ENCODE data around the gene NCSTN.

Gene NCSTN

DNA sequence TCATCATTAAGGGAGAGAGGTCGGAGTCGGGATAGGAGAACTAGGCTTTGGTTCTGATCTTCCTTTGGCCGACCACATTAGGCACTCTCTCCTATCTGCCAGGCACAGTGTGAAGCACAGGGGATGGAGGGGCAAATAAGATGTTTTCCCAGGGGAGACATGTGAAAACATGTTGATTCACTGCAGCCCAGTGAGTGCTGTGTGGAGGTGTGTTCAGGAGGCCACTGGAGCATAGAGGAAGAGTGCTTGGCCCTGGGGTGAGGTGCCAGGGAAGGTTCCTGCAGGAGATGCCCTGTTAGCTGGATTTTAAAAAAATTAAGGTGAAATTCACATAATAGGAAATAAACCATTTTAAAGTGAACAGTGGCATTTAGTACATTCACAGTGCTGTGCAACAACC lies 60.9 kb downstream of the NCSTN start:
- H3K27me3 ChIP-seq (ENCODE audit: insufficient read depth, insufficient read length) = no peaks in the 10 kb centered on the region
- no peak for DNase-seq (ENCODE audit: low read depth, low spot score)
- TF ChIP-seq ZNF274 (IDR thresholded peaks at IDR 0.05; ENCODE audit: low read depth, low read length) = no peak
- no peak overlapping the region for H3K9ac ChIP-seq (ENCODE audit: insufficient read length, low read depth)
- no peaks in the 10 kb centered on the region for H3K9me3 ChIP-seq (ENCODE audit: insufficient read depth, low read length)
- peaks cover 42% of the 10 kb centered on the region for H3K36me3 ChIP-seq (ENCODE audit: insufficient read depth, insufficient read length, low read length)
- peaks cover 44% of the 10 kb centered on the region for H3K4me1 ChIP-seq (ENCODE audit: insufficient read depth, insufficient read length)
- no peak overlapping the region for H3K4me3 ChIP-seq (ENCODE audit: insufficient read length, low read depth)

DNA sequence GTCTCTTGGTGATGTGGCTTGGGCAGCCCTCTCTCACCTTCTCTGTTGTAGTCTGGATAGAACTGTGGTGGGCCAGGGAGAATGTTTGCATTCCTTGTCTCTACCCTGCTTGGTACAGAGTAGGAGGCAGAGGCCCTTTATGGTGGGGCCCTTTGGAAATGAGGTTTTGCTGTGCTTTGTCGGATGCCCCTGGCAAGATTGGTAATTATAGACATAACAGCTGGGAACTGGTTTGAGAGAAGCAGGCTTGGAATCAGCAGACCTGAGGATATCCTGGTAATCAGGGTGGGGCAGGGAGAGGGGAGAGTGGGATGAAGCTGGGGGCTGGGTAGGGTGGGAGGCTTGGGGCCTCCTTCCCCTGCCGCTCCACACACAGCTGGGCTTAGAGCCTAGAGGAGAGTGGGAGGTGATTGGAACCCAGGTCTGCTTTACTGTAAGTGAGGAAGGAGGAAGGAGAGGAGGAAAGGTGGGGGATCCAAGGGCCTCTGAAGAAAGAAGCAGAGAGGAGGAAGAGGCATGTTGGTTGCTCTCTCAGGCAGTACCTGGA lies 62.2 kb downstream of the NCSTN start:
- peaks cover 54% of the 10 kb centered on the region for H3K4me1 ChIP-seq (ENCODE audit: insufficient read depth, insufficient read length)
- TF ChIP-seq SUZ12 (IDR thresholded peaks at IDR 0.05; ENCODE audit: extremely low read depth, insufficient read depth, insufficient read length) (no peak), ZNF274 (IDR thresholded peaks at IDR 0.05; ENCODE audit: low read depth, low read length) (no peak), YY1 (IDR thresholded peaks at IDR 0.05; ENCODE audit: insufficient read depth, insufficient read length) (no peak)
- no peaks in the 10 kb centered on the region for H3K27me3 ChIP-seq (ENCODE audit: insufficient read depth, insufficient read length)
- H3K4me3 ChIP-seq (ENCODE audit: insufficient read length, low read depth) = no peak overlapping the region
- H3K36me3 ChIP-seq (ENCODE audit: insufficient read depth, insufficient read length, low read length) = peaks cover 55% of the 10 kb centered on the region
- no peak for DNase-seq (ENCODE audit: low read depth, low spot score)
- H3K9ac ChIP-seq (ENCODE audit: insufficient read length, low read depth) = no peak overlapping the region
- H3K9me3 ChIP-seq (ENCODE audit: insufficient read depth, low read length) = no peaks in the 10 kb centered on the region

DNA sequence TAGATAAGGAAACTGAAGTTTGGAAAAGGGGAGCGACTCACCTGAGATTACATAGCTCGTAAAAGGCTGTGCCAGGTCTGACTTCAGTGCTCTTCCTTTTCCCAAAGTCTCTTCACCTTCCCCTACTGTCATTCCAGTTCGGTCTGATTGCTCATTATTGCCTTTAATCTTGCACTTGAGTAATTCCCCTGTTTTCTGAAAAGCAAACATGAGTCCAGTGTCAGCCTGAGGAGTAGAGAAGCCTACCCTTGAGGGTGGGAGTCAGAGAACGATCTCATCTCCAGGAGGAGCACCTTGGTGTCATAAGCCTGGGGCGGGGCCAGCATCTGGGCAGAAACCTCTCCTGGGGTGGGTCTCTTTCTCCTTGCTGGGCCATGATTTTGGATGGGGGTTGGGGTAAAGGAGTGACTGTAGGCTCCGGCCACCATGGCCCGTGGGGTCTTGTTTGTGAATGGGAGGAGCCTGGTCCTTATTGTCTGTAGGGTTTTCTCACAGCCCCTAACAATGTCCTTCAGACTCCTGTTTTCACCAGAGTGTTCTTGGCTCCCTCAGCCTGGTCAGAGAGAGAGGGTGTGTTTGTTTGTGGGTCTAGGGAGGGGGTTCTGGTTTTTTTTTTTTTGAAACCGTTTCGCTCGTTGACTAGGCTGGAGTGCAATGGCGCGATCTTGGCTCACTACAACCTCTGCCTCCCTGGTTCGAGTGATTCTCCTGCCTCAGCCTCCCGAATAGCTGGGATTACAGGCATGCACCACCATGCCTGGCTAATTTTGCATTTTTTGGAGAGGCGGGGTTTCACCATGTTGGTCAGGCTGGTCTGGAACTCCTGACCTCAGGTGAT lies 63.2 kb downstream of the NCSTN start:
- TF ChIP-seq YY1 (IDR thresholded peaks at IDR 0.05; ENCODE audit: insufficient read depth, insufficient read length) = no peak
- TF ChIP-seq SUZ12 (IDR thresholded peaks at IDR 0.05; ENCODE audit: extremely low read depth, insufficient read depth, insufficient read length) = no peak
- no peak for TF ChIP-seq ZNF274 (IDR thresholded peaks at IDR 0.05; ENCODE audit: low read depth, low read length)
- no peak overlapping the region for H3K9ac ChIP-seq (ENCODE audit: insufficient read length, low read depth)
- no peak overlapping the region for H3K4me3 ChIP-seq (ENCODE audit: insufficient read length, low read depth)
- DNase-seq (ENCODE audit: low read depth, low spot score) = no peak
- H3K27me3 ChIP-seq (ENCODE audit: insufficient read depth, insufficient read length) = no peaks in the 10 kb centered on the region
- H3K4me1 ChIP-seq (ENCODE audit: insufficient read depth, insufficient read length) = peaks cover 57% of the 10 kb centered on the region
- H3K9me3 ChIP-seq (ENCODE audit: insufficient read depth, low read length) = no peaks in the 10 kb centered on the region
- H3K36me3 ChIP-seq (ENCODE audit: insufficient read depth, insufficient read length, low read length) = peaks cover 56% of the 10 kb centered on the region

DNA sequence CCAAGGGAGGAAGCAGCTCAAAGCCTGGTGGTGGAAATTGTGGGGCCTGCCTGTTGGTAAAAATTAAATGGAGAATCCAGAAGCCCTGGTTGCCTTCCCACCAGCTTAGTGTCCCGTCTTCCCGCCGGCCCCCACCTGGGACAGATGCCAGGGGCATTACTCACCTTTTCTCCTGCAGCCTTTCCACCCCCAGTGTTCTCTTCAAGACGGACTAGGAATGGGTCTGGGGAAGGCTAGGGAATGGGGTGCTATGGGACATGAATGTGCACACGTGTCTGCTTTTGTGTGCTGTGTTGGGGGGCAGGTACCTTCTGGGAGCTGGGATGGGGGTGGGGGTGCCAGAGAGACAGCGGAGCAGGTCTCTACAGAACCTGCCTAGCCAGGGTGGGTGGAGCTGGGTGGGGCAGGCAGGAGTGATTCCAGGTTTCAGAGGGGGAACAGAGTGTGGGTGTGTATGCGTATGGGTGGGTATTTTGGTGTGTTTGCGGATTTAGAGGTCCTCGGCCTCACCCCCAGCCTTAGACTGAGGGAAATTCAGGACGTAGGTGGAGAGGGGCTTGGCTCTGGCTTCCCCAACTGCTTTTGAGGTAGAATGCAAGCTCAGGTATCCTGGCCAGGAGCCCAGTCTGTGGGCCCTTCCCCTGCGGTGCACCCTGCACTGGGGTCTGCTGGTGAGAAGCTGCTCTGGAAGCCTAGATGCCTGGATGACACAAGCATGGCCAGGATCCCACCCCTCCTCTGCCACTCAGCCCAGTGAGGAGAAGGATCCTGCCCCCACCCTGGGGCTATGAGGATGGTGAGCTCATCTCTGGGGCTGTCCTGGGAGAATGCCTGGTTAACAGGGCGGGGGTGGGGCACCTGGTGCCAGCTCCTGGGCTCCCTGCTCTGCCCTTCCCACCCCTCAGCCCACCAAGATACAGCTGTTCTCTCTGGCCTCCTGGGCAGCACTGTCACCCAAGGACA lies 64.9 kb downstream of the NCSTN start:
- no peaks in the 10 kb centered on the region for H3K27me3 ChIP-seq (ENCODE audit: insufficient read depth, insufficient read length)
- no peak for TF ChIP-seq SUZ12 (IDR thresholded peaks at IDR 0.05; ENCODE audit: extremely low read depth, insufficient read depth, insufficient read length)
- no peak for TF ChIP-seq YY1 (IDR thresholded peaks at IDR 0.05; ENCODE audit: insufficient read depth, insufficient read length)
- TF ChIP-seq ZNF274 (IDR thresholded peaks at IDR 0.05; ENCODE audit: low read depth, low read length) = no peak
- H3K9me3 ChIP-seq (ENCODE audit: insufficient read depth, low read length) = no peaks in the 10 kb centered on the region
- DNase-seq (ENCODE audit: low read depth, low spot score) = no peak
- H3K36me3 ChIP-seq (ENCODE audit: insufficient read depth, insufficient read length, low read length) = peaks cover 56% of the 10 kb centered on the region
- peak overlapping the region; percentile 62 for H3K9ac ChIP-seq (ENCODE audit: insufficient read length, low read depth)
- peak overlapping the region; percentile 6 for H3K4me3 ChIP-seq (ENCODE audit: insufficient read length, low read depth)
- H3K4me1 ChIP-seq (ENCODE audit: insufficient read depth, insufficient read length) = peaks cover 43% of the 10 kb centered on the region
